GM19240 (cell line): ENCODE measurements around the gene IL17A.

Experiments used
- DNase-seq: peaks from one replicate; pipeline ENCODE4 v3.0.0; 2011; ENCODE audit warnings: low spot score; ENCODE audit not compliant: insufficient read length

IL17A gene

GRCh38 chr6:52186075-52186474 lies at the start of gene IL17A:
Gene IL17A, plus strand, starts transcription at chr6:52186375. Its CDS starts 57 bp downstream, at chr6:52186432.
- no peak for DNase-seq

- DNase-seq = no peak
Measured at GRCh38 chr6:52136934-52137467, 49.2 kb upstream of the IL17A start.

DNA sequence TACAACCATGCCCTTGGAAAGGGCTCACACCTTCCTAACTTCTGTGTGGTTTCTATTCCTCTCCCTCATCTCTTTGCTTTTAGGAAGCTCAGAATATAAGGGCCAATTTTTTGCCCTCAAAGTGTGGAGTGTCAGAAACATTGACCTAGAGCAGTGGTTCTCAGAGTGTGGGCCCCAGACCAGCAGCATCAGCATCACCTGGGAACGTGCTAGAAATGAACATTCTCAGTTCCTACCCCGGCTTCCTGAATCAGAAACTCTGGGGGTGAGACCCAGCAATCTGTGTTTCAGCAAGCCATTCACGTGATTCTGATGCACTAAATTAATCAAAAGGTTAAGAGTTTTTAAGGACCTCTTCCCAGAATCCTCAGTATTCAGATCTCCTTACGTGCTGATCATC lies 47.9 kb upstream of the IL17A start:
- no peak for DNase-seq

GRCh38 chr6:52139985-52140680 lies 46.0 kb upstream of the IL17A start:
- no peak for DNase-seq

DNA sequence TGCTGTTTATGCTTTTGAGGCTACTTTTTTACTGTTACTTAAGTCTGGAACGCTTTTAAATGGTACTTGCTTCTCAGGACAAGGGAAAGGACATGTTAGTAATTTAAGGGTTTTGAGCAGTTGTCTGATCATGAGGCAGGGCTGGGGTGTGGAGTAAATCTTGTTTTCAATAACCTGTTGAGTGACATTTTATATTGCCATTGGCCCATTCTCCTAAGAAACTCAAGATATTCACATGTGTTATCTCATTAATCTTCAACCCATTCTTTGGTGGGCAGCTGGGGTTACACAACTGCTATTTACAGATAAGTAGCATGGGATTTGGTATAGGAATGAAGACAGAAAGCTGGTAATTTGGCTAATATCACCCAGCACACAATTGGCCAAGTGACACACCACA lies 44.6 kb upstream of the IL17A start:
- DNase-seq = no peak

- no peak for DNase-seq
Measured at GRCh38 chr6:52142556-52142955, 43.6 kb upstream of the IL17A start.

DNA sequence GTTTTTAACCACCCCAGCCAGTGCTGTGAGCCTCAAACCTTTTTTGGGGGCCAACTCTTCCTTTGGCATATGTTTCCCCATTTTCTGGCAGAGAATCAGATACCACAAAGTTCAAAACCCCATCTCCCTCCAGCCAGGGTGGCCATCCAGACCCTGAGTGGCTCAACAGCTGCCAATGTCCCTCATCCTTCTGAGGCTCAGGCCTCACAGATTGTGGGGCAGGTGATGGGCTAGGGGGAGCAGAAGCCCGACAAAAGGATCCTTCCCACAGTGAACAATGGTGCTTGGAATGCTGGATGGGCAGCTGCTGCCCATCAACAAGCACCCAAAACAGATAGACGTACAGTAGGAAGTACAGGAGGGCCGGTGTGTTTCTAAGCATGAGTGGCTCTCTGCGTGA lies 42.6 kb upstream of the IL17A start:
- no peak for DNase-seq

DNA sequence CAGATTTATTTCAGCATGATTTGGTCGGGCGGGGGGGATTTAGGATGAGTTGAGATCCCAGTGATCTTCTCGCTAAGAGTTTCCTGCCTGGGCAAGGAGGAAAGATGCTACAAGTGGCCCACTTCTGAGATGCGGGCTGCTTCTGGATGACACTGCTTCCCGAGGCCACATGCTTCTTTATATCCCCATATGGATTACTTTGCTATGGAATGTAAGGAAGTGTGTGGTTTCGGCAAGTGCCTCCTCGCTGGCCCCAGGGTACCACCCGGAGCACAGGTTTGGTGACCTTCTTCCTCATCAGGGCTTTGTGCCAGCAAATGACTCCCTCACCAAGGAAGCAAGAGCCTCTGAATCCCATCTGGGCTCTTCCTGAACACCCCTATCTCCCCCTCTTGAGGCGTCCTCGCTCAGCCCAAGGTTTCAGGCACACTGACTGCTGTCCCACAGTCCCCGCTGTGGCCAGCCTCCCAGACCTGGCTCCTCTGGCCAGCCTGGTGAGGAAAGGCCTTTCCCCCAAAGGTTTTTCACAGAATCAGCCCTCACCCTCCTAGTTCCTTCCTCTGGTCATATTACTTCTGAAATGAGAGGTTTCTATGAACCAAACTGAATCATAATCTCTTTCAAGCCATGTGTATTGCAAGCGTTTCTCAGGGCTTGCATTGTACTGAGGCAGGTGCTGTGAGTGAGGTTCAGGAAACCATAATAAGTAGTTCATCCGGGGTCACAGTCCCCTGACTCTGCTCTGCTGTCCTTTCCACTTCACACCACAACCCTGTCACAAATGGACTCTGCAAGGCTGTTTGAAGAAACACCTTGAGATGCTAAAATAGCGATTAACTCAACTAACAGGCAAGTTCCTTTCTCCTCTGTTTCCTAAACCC lies 41.7 kb upstream of the IL17A start:
- DNase-seq = no peak

DNA sequence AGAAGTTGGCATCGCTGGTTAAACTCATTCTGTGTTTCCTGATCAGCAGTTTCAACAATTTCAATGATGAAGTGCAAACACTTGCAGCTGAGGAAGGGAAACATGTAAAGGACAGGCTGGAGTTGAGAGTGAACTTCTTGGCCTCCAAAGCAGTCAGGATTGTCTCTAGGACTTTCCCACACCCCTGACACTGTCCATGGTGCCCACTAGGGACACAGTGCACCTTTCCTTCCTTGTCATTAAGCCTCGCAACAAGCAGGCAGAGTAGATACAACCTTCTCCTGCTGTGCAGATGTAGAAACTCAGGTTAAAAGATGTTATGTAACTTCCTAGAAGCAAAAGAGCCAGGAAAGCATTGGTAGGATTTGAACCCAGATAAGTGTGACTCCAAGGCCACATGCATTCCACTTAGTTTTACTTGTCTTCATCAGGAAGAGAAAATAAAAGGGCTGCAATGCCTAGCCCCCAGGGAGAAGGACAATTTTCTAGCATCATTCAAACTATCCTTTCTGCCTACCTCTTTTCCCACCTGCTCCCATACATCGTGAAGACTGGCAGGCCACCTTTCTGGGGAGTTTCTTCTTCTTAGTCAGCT lies 39.2 kb upstream of the IL17A start:
- no peak for DNase-seq

- no peak for DNase-seq
Measured at GRCh38 chr6:52149076-52149475, 37.1 kb upstream of the IL17A start.

- no peak for DNase-seq
Measured at GRCh38 chr6:52149949-52150348, 36.2 kb upstream of the IL17A start.

GRCh38 chr6:52152070-52152423 lies 34.1 kb upstream of the IL17A start:
- no peak for DNase-seq

DNA sequence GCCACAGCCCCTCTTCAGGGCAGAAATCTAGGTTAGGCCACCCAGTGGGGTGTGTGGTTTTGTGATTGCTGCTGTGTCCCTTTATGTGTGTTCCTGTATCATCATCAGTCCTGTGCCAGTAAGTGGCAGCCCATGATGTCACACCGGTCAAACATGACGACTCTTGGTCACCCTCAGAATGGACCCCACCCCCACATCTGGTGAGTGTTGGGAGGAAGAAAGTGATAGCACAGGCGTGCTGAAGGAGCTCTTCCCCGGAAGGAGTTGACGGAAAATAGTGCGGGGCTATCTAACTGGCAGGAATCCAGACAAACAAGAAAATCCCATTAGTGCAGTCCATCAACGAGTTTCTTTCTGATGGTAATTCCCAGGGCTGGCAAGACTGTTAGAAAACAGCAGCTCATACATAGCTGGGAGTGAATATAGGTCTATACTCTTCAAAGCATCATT lies 33.4 kb upstream of the IL17A start:
- no peak for DNase-seq

GRCh38 chr6:52154381-52154780 lies 31.8 kb upstream of the IL17A start:
- no peak for DNase-seq

- no peak for DNase-seq
Measured at GRCh38 chr6:52155791-52156576, 30.2 kb upstream of the IL17A start.

DNA sequence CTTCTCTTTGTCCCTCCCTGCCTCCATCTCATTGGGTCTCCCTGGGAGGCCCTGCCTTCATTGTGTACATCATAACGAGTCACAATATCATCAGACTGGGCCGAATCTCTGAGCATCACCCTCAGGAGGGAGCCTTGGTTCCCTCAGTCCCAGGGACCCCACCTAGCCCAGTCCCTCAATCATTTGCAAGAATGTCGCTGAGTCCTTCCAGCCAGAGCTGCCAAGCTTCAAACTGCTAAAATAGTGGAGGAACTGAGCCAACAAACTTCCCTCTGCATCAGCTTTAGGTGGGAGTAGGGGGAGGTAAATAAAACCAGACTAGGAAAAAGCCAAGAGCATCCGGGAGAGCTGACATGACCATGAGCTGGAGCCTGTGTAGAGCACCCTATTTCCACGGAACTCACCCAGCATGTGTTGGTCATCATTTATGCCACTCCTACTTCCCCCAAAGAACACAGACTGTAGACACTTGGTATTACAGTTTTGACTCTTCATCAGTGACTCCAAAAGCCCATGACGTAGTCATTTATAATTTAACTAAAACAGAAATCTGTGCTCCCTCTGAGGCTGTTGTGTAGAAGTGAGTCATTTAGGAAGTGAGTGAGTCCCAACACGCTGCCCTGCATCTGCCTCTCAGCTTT lies 28.8 kb upstream of the IL17A start:
- DNase-seq = no peak

DNA sequence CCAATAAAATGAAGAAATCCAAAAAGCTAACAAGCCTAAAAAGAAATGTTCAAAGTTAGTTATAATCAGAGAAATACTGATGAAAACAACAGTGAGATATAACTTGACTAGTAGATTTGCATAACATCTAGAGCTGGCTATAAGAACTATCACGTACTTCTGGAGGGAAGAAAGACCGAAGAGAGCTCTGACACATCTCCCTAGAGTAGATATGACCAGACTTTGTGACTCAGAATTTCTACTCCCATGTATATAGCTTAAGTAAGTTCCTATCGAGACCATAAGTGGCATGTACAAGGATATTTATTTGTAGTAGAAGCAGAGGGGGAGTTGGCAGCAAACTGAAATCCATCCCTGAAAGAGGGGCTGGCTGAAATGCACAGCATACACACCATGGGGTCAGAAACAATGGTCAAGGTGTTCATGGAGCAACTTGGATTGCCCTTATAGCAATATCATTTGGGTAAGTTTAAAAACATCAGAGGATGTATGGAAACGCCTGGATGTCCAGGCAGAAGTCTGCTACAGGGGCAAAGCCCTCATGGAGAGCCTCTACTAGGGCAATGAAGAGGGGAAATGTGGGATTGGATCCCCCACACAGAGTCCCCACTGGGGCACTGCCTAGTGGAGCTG lies 25.6 kb upstream of the IL17A start:
- no peak for DNase-seq

DNA sequence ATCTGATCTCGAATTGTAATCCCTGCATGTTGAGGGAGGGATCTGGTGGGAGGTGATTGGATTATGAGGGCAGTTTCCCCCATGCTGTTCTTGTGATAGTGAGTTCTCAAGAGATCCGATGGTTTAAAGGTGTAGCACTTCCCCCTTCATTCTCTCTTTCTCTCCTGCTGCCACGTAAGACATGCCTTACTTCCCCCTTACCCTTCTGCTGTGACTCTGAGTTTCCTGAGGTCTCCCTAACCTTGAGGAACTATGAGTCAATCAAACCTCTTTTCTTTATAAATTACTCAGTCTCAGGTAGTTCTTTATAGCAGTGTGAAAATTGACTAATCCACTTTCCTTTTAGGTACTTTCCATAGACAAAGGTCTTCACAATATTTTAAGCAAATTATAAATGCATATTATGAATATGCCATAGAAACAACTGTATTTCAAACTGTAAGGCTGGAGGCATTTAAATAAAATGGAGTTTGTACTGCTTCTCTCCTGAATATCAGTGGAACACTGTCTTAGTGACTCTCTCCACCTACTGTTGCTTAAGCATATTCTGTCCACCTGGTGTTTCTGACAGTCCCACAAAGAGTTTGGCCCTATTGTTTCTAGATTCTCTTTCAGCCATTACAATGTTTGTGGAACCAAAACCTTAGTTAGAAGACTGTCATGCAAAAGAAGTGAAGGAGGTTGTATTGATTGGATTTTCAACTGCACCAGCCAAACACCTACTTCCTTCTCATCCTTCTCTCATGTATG lies 24.3 kb upstream of the IL17A start:
- no peak for DNase-seq
